WTC11 (cell line): ENCODE data around the gene VAV2.
"Not testable (repeated sequence)": the region's sequence is repeated elsewhere in the genome, so short reads cannot be mapped to it uniquely, and the experiment has no call there.

ENCODE experiments used
- CREB1 ChIP-seq: sonication (generic); formaldehyde crosslinking; IDR thresholded peaks from 2 replicates; pipeline ENCODE4 v1.8.0; 2023; ENCODE audit warnings: mild to moderate bottlenecking, missing genetic modification reagents
- GABPB1 ChIP-seq: sonication (generic); formaldehyde crosslinking; IDR thresholded peaks from 2 replicates; pipeline ENCODE4 v1.8.1; 2023; ENCODE audit warnings: mild to moderate bottlenecking, missing genetic modification reagents
- TF ChIP-seq, protein P1 (sequence below): fragments of 200-600 bp; IDR thresholded peaks from 2 replicates; pipeline ENCODE4 v1.8.0; 2022; ENCODE audit warnings: antibody characterized with exemption
- TF ChIP-seq, protein P2 (sequence below): sonication (generic); formaldehyde crosslinking; IDR thresholded peaks from 2 replicates; pipeline ENCODE4 v1.8.0; 2022; ENCODE audit warnings: mild to moderate bottlenecking, missing genetic modification reagents

DNA sequence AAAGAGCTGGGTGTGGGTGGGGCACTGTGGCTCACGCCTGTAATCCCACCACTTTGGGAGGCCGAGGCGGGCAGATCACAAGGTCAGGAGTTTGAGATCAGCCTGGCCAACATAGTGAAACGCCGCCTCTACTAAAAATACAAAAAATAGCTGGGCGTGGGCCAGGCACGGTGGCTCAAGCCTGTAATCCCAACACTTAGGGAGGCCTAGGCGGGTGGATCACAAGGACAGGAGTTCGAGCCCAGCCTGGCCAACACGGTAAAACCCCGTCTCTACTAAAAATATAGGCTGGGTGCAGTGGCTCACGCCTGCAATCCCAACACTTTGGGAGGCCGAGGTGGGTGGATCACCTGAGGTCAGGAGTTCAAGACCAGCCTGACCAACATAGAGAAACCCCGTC, 3.4 kb downstream of the VAV2 start:
- TF ChIP-seq CREB1; GABPB1 (CRISPR knock-in tag): not testable (repeated sequence)
- TF ChIP-seq, protein P1, sequence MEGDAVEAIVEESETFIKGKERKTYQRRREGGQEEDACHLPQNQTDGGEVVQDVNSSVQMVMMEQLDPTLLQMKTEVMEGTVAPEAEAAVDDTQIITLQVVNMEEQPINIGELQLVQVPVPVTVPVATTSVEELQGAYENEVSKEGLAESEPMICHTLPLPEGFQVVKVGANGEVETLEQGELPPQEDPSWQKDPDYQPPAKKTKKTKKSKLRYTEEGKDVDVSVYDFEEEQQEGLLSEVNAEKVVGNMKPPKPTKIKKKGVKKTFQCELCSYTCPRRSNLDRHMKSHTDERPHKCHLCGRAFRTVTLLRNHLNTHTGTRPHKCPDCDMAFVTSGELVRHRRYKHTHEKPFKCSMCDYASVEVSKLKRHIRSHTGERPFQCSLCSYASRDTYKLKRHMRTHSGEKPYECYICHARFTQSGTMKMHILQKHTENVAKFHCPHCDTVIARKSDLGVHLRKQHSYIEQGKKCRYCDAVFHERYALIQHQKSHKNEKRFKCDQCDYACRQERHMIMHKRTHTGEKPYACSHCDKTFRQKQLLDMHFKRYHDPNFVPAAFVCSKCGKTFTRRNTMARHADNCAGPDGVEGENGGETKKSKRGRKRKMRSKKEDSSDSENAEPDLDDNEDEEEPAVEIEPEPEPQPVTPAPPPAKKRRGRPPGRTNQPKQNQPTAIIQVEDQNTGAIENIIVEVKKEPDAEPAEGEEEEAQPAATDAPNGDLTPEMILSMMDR = not testable (repeated sequence)
- TF ChIP-seq, protein P2, sequence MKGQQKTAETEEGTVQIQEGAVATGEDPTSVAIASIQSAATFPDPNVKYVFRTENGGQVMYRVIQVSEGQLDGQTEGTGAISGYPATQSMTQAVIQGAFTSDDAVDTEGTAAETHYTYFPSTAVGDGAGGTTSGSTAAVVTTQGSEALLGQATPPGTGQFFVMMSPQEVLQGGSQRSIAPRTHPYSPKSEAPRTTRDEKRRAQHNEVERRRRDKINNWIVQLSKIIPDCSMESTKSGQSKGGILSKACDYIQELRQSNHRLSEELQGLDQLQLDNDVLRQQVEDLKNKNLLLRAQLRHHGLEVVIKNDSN (CRISPR knock-in tag) = not testable (repeated sequence)
